A549 treated with CORT108297 at 1 μM for 4 hours (cell line): ENCODE measurements around the gene ARSJ. TPM values are rescaled to one million over a fixed set of nuclear protein-coding genes. Genes with fewer than 3 reads are reported as not detected.

ENCODE experiments used
- total RNA-seq: library from RNA; stranded (reverse); fragments of 200-300 nt; extraction: Qiagen RNA extraction; gene quantifications from 5 replicates; pipeline ENCODE4 v1.2.3, GENCODE V29; 2022

The ARSJ gene
- total RNA-seq: 4.2 to 5.5 TPM (median 4.6 TPM) in 5 replicates

DNA sequence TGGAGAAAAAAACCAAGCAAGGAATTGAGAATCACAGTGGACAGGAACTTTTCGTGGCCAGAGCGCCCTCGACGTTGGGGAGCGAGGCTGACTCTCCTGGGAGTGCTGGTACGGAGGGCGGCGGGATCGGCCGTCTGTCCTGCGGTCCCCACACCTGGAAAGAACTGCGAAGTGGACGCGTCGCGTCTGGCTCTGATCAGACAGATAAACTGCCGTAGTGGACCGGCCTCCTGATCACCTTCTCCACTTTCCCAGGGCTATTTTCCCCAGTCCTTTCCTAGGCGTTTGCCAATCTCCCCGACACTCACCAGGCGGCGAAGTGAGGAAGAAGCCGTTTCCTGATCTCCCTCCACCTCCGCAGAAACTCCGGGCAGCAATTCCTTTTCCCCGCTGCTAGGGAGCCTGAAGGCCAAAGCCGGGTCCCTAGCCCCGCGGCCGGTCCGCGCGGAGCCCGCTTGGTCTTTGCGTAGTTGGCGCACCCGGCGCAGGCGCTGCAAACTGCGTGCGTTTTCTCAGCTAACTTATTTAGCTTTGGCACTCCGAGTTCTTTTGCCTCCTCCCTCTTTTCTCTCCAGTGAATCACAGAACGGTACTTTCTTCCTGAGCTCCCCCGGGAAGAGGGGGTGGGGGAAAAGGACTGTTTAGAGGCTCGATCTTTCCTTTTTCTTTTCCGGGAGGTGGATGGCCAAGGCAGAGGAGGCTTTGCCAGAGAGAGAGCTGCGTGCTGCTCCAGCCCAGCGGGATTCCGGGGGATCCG, at the start of gene ARSJ:
Gene ARSJ (minus strand): TSS at position 500 of the 757 bp plus-strand sequence. CDS start 813 bp downstream, outside the sequence.

Other genes starting within 250 kb of the ARSJ start
- 14.2 to 20.8 TPM (median 15.3 TPM) in 5 replicates for gene CAMK2D, start 217.9 kb downstream of the ARSJ start, total RNA-seq